Hematopoietic multipotent progenitor cell treated with erythropoietin and hydrocortisone succinate and interleukin-3 and kit ligand, for 17 days (in vitro differentiated cells): ENCODE measurements around the gene RAB35.

Experiments
- DNase-seq: peaks from one replicate; pipeline ENCODE4 v3.0.0-alpha.2; 2015; ENCODE audit warnings: low spot score

RAB35 gene

GRCh38 chr12:120116441-120116791 lies at the start of gene RAB35:
TSS of gene RAB35 (minus strand) at chr12:120116753. CDS start at chr12:120116650, 103 bp downstream.
- DNase-seq, result no peak

GRCh38 chr12:120164293-120164692 lies 47.7 kb upstream of the RAB35 start:
- no peak for DNase-seq

GRCh38 chr12:120162763-120163162 lies 46.2 kb upstream of the RAB35 start:
- DNase-seq, result no peak

DNA sequence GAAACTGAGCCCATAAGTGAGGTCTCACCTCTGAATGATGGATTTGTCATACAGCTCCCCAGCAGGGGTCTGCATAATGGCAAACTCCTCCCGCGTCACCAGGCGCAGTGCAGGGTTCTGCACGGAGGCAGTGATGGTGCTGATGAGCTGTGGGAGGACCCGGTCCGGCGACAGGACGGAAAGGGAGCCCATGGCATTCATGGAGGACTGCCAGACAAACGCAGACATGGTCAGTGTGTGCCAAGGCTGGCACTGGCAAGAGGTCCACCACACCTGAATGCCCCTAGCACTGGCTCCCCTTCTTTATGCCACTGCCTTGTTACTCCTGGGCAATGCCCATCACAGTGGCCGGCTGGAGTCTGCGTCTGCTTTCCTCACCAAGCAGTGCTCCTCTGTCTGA lies 45.3 kb upstream of the RAB35 start:
- no peak for DNase-seq

DNA sequence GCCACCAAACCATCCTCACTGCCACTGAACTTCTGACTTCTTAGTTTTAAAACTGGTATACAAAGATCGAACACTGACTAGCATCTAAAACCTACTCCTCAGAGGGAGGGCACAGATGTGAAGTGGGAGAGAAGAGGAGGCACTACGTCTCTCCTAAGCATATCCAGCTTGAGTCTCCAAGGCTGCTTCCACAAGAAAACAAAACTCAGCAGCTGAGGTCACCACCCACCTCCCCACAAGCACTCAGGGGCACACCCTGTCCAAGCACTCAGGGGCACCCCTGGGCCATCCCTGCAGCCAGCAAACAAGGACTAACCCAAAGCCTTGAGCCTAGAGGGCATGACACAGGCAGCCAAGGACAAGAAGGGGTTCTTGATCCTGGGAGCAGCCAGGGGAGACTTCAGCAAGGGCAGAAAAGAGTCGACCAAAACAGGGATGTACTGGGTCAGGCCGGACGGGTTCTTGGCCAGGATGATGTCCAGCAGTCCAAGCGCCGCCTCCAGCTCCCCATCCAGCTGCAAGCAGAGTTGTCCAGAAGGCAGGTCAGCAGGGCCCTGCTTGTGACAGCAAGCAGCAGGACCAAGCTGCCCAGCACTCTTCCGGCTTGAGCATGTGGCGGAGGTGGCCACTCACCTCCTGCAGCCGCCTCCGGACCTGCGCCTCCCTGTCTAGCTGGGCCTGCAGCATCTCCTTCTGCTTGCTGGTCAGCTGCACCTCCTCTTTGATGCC lies 43.1 kb upstream of the RAB35 start:
- DNase-seq, result no peak

DNA sequence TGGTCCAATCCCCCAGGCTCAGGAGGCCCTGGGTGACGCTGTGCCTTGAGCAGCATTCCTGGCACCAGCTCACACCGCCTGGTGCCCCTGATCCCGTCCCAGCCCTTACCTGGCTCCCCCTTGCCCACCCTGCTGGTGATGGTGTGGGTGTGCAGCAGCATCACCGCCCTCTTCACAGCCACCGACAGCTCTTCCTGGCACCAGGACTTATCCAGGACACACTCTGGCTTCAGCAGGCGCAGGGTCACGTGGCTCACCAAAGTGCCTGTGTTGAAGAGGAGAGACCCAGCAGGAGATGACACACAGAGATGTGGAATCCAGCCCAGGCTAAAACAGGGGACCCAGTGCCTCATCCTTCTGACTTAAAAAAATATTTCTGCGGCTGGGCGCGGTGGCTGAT lies 41.8 kb upstream of the RAB35 start:
- DNase-seq, result no peak

- no peak for DNase-seq
Observed at GRCh38 chr12:120157678-120158077, 41.1 kb upstream of the RAB35 start.

DNA sequence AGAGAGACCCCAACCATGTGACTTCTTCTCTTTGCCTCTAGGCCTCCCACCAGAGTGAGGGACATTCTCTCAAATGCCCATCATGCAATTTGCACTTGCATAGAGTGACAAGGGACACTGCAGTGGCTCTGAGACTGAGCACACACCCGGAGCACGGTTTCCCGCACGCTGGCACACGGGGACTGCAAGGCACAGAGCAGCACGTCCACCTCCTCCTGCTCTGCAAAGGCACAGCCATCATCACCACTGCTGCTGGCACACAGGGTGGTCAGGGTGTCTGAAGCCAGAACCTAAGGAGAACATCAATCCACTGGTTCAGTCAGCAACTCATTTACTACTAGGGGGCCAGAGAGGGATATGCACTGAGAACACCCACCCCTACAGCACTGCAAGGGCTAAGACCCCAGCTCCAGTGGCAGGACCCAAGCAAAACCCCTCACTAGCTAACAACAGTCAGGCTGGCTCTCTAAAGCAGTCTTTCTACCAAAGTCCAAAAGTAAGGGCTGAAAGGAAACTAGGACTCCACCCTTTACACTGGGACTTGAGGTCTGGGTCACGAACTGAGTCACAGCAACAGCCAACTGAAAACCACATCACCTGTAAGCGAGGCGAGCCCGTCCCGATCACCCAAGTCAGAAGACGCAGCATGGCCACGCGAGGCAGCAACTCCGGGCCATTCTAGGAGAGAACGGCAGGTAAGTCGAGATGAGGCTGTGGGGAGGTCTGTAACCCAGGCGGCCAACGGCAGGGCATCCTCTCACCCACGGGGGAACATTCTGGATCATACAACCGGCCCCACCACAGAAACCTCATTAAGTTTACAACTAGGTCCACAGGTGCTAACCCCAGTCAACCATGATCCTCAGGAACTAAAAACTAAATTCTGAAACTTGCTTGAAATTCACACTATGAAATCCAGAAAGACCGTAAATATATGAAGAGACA lies 40.0 kb upstream of the RAB35 start:
- DNase-seq, result no peak

DNA sequence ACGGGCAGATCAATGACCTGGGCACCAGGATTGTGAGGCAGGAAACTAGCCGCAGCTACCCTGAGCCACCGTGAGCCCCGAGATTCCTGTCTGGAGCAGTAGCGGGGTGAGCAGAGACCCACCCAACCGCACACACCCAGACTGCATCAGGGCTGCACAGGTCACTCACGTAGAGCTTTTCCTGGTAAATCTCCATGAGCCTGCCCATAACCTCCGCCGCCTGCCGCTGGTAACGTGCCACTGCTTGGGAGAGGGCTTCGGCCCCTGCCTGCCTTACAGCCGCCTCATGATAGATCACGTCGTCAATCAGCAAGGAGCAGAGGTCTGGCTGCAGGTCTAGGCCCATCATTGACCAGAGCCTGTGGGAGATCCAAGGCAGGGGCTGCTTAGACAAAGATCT lies 38.5 kb upstream of the RAB35 start:
- DNase-seq, result no peak

DNA sequence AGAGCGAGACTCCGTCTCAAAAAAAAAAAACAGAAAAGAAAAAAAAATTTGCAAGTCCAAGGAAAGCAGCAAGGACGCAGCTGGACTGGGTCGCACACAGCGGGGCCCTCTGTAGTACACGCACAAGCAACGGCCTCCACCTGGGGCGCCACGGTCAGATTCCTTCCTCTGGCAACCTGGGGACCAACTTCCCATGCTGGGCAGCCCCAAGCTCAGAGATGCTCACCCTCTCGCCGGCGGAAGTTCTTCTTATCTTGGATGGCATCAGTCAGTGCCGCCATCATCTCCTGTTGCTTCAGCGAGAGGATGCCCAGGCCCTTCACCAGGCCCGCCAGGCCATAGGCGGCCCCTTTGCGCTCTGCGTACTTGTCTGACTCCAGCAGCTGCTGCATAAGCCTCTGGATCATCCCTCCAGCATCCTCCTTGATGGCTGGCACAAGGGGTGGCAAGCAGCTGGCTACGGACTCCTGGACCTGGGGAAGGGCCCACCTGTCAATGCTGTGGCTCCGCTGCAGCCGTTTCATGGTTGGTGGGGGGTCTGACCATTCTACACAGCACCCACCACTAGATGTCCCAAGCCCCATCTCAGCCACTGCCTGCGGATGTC lies 34.5 kb upstream of the RAB35 start:
- no peak for DNase-seq

DNA sequence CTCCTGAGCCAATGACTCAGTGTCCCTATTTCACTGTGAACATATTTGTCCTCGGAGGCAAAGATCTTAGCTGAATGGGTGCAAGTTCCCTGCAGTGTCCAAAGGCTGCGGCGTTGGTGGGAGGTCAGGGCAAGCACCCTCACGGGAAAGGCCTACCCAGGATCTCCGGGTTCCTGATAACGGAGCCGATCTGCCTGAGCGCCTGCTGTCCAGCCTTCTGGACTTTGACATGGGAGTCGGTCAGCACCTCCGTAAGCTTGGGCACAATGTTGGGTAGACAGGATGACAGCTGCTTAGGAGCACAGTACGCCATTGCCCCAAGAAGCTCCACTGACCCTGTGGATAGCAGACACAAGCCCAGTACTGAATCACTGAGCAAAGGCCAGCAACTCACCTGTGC lies 31.5 kb upstream of the RAB35 start:
- DNase-seq, result no peak

DNA sequence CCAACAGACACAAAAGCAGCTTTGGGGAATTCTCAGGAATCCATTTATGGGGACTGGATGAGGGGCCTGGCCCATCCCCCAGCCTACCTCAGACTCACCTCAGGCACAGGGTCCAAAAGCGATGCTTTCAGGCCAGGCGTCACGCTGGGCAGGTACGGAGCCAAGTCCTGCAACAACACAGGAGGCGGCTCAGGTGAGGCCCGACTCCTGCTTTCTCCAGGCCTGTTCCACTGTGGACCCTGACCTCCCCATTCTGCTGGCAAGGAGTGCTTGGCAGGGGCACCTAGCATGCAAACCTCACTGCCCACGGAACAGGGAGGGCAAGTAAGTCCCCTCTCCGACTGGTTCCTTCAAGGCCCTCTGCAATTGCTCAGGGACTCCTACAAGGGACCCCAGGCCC lies 28.6 kb upstream of the RAB35 start:
- DNase-seq, result no peak

- no peak for DNase-seq
Observed at GRCh38 chr12:120144215-120144614, 27.7 kb upstream of the RAB35 start.

GRCh38 chr12:120142231-120142877 lies 25.8 kb upstream of the RAB35 start:
- DNase-seq, result no peak

GRCh38 chr12:120141336-120141735 lies 24.8 kb upstream of the RAB35 start:
- no peak for DNase-seq

GRCh38 chr12:120140603-120141002 lies 24.1 kb upstream of the RAB35 start:
- no peak for DNase-seq

GRCh38 chr12:120139958-120140357 lies 23.4 kb upstream of the RAB35 start:
- DNase-seq, result no peak

GRCh38 chr12:120138366-120138765 lies 21.8 kb upstream of the RAB35 start:
- no peak for DNase-seq

- no peak for DNase-seq
Observed at GRCh38 chr12:120137833-120138232, 21.3 kb upstream of the RAB35 start.

DNA sequence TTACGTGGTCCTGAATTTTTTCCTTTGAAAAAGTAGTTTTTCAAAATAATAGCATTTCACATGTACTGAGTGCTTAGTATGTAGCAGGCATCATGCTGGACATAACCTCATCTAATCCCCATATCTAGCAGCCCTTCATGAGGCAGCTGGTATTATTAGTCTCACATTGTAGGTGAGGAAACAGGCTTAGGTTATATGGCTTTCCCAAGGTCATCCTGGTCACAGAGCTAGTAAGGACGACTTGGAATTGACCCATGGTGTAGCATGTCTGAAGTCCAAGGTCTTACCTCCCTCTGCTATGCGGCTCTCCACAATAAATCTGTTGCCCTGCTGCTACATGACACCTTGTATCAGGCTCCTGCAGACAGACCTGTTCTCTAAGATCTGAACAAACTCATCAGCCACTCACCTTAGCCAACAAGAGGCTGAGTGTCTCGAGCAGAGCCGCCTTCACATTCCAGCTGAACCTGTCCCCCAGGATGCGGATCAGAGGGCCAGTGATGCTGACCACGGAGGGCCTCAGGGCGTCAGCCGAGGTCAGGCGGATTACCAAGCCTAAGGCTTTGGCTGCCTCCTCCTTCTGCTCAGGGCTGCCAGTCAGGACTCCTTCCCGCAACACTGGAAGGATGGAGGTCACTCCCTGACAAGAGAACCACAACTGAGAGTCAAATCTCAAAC lies 19.7 kb upstream of the RAB35 start:
- no peak for DNase-seq

DNA sequence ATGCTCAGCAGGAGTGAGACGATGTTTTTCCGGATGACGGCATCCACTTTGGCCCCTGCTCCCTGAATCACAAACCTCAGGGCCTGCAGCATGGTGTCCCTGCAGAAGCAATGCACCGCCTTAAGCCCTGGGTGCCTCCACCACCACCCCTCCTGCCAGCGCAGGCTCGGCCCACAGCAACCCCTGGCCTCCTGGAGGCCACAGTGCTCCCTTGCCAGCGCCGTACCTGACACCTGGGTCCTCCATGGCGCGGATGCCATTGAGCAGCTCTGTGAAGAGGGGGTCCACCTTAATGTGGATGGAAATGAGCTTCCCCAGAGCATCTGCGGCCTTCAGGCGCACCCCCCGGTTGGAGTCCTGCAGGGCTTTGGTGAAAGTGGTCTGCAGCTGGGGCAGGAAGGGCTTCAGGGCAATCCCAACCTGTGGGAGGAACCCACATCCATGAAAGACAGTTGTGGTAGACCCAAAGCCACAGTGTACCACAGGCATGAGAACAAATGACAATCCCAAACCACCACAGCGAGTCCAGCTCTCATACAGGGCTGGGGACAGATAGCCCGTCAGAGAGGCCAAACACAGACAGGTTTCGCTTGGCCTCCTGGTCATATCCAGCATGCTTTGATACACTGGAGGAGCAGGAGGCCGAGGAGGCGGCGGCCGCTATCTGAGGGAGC lies 17.9 kb upstream of the RAB35 start:
- DNase-seq, result no peak
